H1 (cell line): ENCODE results near the gene UBASH3B. TPM values are rescaled to one million over a fixed set of nuclear protein-coding genes. Genes with fewer than 3 reads are reported as not detected.
A peak's percentile ranks its signal among the peaks of the same experiment; 100 is the strongest.
"Not testable (repeated sequence)": the region's sequence is repeated elsewhere in the genome, so short reads cannot be mapped to it uniquely, and the experiment has no call there.

Experiments
- CTCF ChIA-PET: fragments of 300-600 bp; sonication (Branson Sonifier 250); formaldehyde crosslinking; loops from one replicate; lab custom pipeline; 2021; ENCODE audit not compliant: partially characterized antibody; lab: Charles Lee
- POLR2A ChIA-PET: fragments of 300-600 bp; sonication (Branson Sonifier 250); formaldehyde crosslinking; loops from one replicate; lab custom pipeline; 2021; ENCODE audit warnings: inconsistent platforms; ENCODE audit not compliant: partially characterized antibody; lab: Charles Lee
- DNase-seq, 2 experiments: peaks; one replicate each; pipeline versions ENCODE4 v3.0.0 to v3.0.0-alpha.2; 2010 to 2022; ENCODE audit warnings: low spot score in 2 of 2, low read depth in 1 of 2, mixed read lengths in 1 of 2
- FAIRE-seq: peaks from 2 replicates; lab custom pipeline; 2011; peaks lifted over from hg19 to GRCh38; lab: Jason Lieb, UNC
- H2AFZ ChIP-seq: 2 replicates; pipeline ENCODE4 v1.8.1; 2012; ENCODE audit warnings: low read length, inconsistent platforms
- H2AK5ac ChIP-seq: 2 replicates; pipeline ENCODE4 v1.6.1; 2013; ENCODE audit warnings: low read depth, low read length
- H2BK120ac ChIP-seq: replicated peaks from 2 replicates; pipeline ENCODE3; 2013; ENCODE audit warnings: low read depth, low read length, inconsistent platforms
- H2BK12ac ChIP-seq: 2 replicates; pipeline ENCODE4 v1.6.1; 2013; ENCODE audit warnings: low read depth, low read length
- H2BK15ac ChIP-seq: 2 replicates; pipeline ENCODE4 v1.6.1; 2013; ENCODE audit warnings: low read length
- H2BK20ac ChIP-seq: 2 replicates; pipeline ENCODE4 v1.6.1; 2013; ENCODE audit warnings: low read length
- H2BK5ac ChIP-seq: 2 replicates; pipeline ENCODE4 v1.6.1; 2013; ENCODE audit warnings: low read depth, low read length
- H3K14ac ChIP-seq: 2 replicates; pipeline ENCODE4 v1.6.1; 2013; ENCODE audit warnings: inconsistent platforms; ENCODE audit not compliant: insufficient read length
- H3K18ac ChIP-seq: 2 replicates; pipeline ENCODE4 v1.6.1; 2013; ENCODE audit warnings: low read length; ENCODE audit errors: extremely low read depth
- H3K23ac ChIP-seq: 2 replicates; pipeline ENCODE4 v1.6.1; 2013; ENCODE audit warnings: inconsistent platforms; ENCODE audit not compliant: insufficient read length
- H3K23me2 ChIP-seq: 2 replicates; pipeline ENCODE4 v1.6.1; 2013; ENCODE audit warnings: low read depth, low read length
- H3K27ac ChIP-seq: 2 replicates; pipeline ENCODE4 v1.6.1; 2011; ENCODE audit warnings: low read depth, low read length, inconsistent platforms
- H3K27me3 ChIP-seq, 4 experiments: replicated peaks in 1 of 4; 1 replicate in 1 of 4; 2 replicates in 3 of 4; pipeline versions ENCODE4 v1.6.1 to v1.8.1; 2011 to 2013; ENCODE audit warnings: low read length in 3 of 4, mild to moderate bottlenecking in 3 of 4, inconsistent platforms in 2 of 4, mixed read lengths in 2 of 4, moderate library complexity in 1 of 4; ENCODE audit not compliant: control insufficient read depth in 3 of 4, insufficient read depth in 3 of 4; ENCODE audit errors: extremely low read depth in 1 of 4
- H3K36me3 ChIP-seq, 4 experiments: 2 replicates each; pipeline versions ENCODE4 v1.6.1 to v1.8.1; 2011 to 2013; ENCODE audit warnings: mild to moderate bottlenecking in 4 of 4, low read length in 3 of 4, moderate library complexity in 2 of 4, control low read depth in 1 of 4, inconsistent platforms in 1 of 4; ENCODE audit not compliant: insufficient read depth in 4 of 4, control insufficient read depth in 2 of 4
- H3K4ac ChIP-seq: replicated peaks from 2 replicates; pipeline ENCODE3; 2013; ENCODE audit warnings: low read length, low read depth, mixed read lengths, inconsistent platforms; ENCODE audit not compliant: insufficient read length
- H3K4me1 ChIP-seq, 4 experiments: replicated peaks in 1 of 4; 1 replicate in 1 of 4; 2 replicates in 3 of 4; pipeline versions ENCODE4 v1.6.1 to v1.8.1; 2011 to 2013; ENCODE audit warnings: low read length in 3 of 4, inconsistent platforms in 2 of 4, mixed read lengths in 1 of 4; ENCODE audit not compliant: insufficient read depth in 4 of 4, control insufficient read depth in 3 of 4
- H3K4me2 ChIP-seq, 2 experiments: 2 replicates each; pipeline versions ENCODE4 v1.6.1 to v1.8.1; 2011 to 2013; ENCODE audit warnings: low read depth in 2 of 2, low read length in 2 of 2, control low read depth in 1 of 2, inconsistent platforms in 1 of 2, mild to moderate bottlenecking in 1 of 2; ENCODE audit not compliant: insufficient read depth in 1 of 2
- H3K4me3 ChIP-seq, 4 experiments: fragments of 200-600, 300-600 bp in 1 of 4; sonication (generic), shearing (Covaris generic), sonication (Bioruptor Twin) in 1 of 4; 2 replicates each; pipeline versions ENCODE4 v1.5.1 to v1.8.1; 2011 to 2016; ENCODE audit warnings: low read length in 4 of 4, low read depth in 3 of 4, control low read depth in 2 of 4, inconsistent platforms in 2 of 4, mild to moderate bottlenecking in 2 of 4, mixed read lengths in 1 of 4, moderate library complexity in 1 of 4; ENCODE audit not compliant: insufficient read depth in 2 of 4; ENCODE audit errors: extremely low read depth in 1 of 4
- H3K56ac ChIP-seq: replicated peaks from 2 replicates; pipeline ENCODE3; 2013; ENCODE audit warnings: low read depth, mild to moderate bottlenecking, mixed read lengths, low read length, inconsistent platforms; ENCODE audit not compliant: insufficient read length
- H3K79me1 ChIP-seq: 2 replicates; pipeline ENCODE4 v1.6.1; 2013; ENCODE audit warnings: low read depth, low read length, control low read depth
- H3K79me2 ChIP-seq, 2 experiments: 2 replicates each; pipeline versions ENCODE4 v1.6.1 to v1.8.1; 2012 to 2013; ENCODE audit warnings: low read length in 2 of 2, mild to moderate bottlenecking in 2 of 2, inconsistent platforms in 1 of 2; ENCODE audit not compliant: insufficient read depth in 2 of 2, control insufficient read depth in 1 of 2
- H3K9ac ChIP-seq, 4 experiments: replicated peaks in 1 of 4; 1 replicate in 1 of 4; 2 replicates in 3 of 4; pipeline versions ENCODE4 v1.6.1 to v1.8.1; 2011 to 2013; ENCODE audit warnings: low read depth in 3 of 4, low read length in 3 of 4, control low read depth in 2 of 4, mild to moderate bottlenecking in 2 of 4, moderate library complexity in 2 of 4, inconsistent platforms in 1 of 4; ENCODE audit errors: extremely low read depth in 1 of 4
- H3K9me3 ChIP-seq, 2 experiments: 2 replicates each; pipeline versions ENCODE4 v1.6.1 to v1.8.1; 2012 to 2013; ENCODE audit warnings: mild to moderate bottlenecking in 2 of 2, moderate library complexity in 2 of 2, control low read depth in 1 of 2, inconsistent platforms in 1 of 2, low read depth in 1 of 2, low read length in 1 of 2, mixed read lengths in 1 of 2; ENCODE audit not compliant: insufficient read depth in 2 of 2
- H4K20me1 ChIP-seq, 2 experiments: replicated peaks in 1 of 2; 2 replicates each; pipeline versions ENCODE3 to v1.8.1; 2011 to 2013; ENCODE audit warnings: inconsistent platforms in 2 of 2, low read length in 2 of 2, mild to moderate bottlenecking in 1 of 2; ENCODE audit not compliant: insufficient read depth in 2 of 2, control insufficient read depth in 1 of 2
- H4K5ac ChIP-seq: 2 replicates; pipeline ENCODE4 v1.6.1; 2013; ENCODE audit warnings: low read length, low read depth, mixed read lengths, inconsistent platforms; ENCODE audit not compliant: insufficient read length
- H4K8ac ChIP-seq: 2 replicates; pipeline ENCODE4 v1.8.0; 2013; ENCODE audit warnings: mild to moderate bottlenecking, moderate library complexity, low read length, inconsistent platforms; ENCODE audit not compliant: insufficient read depth; ENCODE audit errors: extremely low read depth
- H4K91ac ChIP-seq: replicated peaks from 2 replicates; pipeline ENCODE3; 2013; ENCODE audit warnings: low read length, mixed read lengths, inconsistent platforms; ENCODE audit not compliant: insufficient read length
- EP300 ChIP-seq, 2 experiments: IDR thresholded peaks; 1 replicate in 1 of 2; 2 replicates in 1 of 2; pipeline ENCODE4 v1.6.1; 2011 to 2012; ENCODE audit warnings: low read depth in 2 of 2, low read length in 2 of 2, mild to moderate bottlenecking in 2 of 2, borderline replicate concordance in 1 of 2, inconsistent platforms in 1 of 2, moderate library complexity in 1 of 2
- KDM4A ChIP-seq: IDR thresholded peaks from one replicate; pipeline ENCODE4 v1.7.1; 2012; ENCODE audit warnings: low read depth, mild to moderate bottlenecking, moderate library complexity, low read length, inconsistent platforms; ENCODE audit not compliant: severe bottlenecking
- SAP30 ChIP-seq: fragments of 300-600 bp; sonication (generic); IDR thresholded peaks from 2 replicates; pipeline ENCODE4 v1.7.1; 2012; ENCODE audit warnings: low read length, moderate library complexity, mild to moderate bottlenecking, inconsistent platforms; ENCODE audit not compliant: insufficient read depth, insufficient replicate concordance
- WGBS, 2 experiments: shearing (Covaris generic) in 1 of 2; methylation state at CpG; one replicate each; pipeline versions ENCODE4 v1.1.6 to v1.1.7; 2013 to 2015; ENCODE audit warnings: low lambda C conversion rate in 2 of 2, mixed read lengths in 2 of 2, inconsistent platforms in 1 of 2, low coverage in 1 of 2, missing lambda C conversion rate in 1 of 2; ENCODE audit not compliant: insufficient replicate concordance in 2 of 2, insufficient coverage in 1 of 2, insufficient read length in 1 of 2; ENCODE audit errors: extremely low coverage in 1 of 2, missing lambda C conversion rate in 1 of 2; 5-methylcytosine and 5-hydroxymethylcytosine counted together
- polyA plus RNA-seq, 7 experiments: library from polyadenylated mRNA; depleted of rRNA in 3 of 7; stranded (reverse) in 5 of 7; unstranded in 2 of 7; fragments of >200 nt in 5 of 7; fragments of 200-250 nt in 2 of 7; gene quantifications; 1 replicate in 5 of 7; 2 replicates in 1 of 7; 4 replicates in 1 of 7; pipeline versions ENCODE4 v1.2.1 to v1.2.3, GENCODE V29; 2011 to 2013; ENCODE audit warnings: missing spikeins in 2 of 7, mixed read lengths in 2 of 7
- total RNA-seq: library from RNA; stranded (reverse); fragmentation: NEBNext Ultra II Directional; extraction: Animal tissue kit (Norgen Biotek cat#: 25700); gene quantifications from 2 replicates; pipeline ENCODE4 v1.2.1, GENCODE V29; 2021

The UBASH3B gene
- total and polyA plus RNA-seq, 2 of the 8 experiments (the other 6 are each of a cell fraction or from before 2014, with no cell fraction given) = 7.5 to 9.5 TPM

DNA sequence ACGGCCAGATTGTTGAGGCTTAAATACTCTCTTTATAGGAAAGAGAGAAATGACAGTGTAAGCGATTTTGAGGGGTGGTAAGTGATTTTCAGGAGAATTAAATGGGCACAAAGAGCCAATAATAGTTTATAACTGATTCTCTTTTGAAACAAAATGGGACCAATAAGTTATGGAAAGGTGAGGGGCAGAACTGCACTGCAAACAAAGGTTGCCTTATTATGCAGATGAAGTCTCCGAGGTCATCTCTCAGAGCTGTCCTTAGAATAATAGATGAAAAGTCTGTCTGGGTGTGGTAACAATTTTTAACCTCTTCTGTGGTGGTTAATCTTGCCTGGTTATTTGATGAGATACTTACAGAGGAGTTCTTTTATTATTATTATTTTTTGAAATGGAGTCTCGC is 168.0 kb downstream of the UBASH3B start (continued):
- TF ChIP-seq KDM4A = no peak
- no peak for TF ChIP-seq EP300 (IDR thresholded peaks at IDR 0.05; ENCODE audit: borderline replicate concordance in 1 of 2, low read depth in 2 of 2, low read length in 2 of 2)
- no peak for TF ChIP-seq SAP30

- H4K5ac ChIP-seq, H3K23me2 ChIP-seq, POLR2A ChIA-PET, H3K9ac ChIP-seq, H2BK120ac ChIP-seq, H3K36me3 ChIP-seq, H2AK5ac ChIP-seq, H3K14ac ChIP-seq, H2BK12ac ChIP-seq, DNase-seq, H3K4me3 ChIP-seq, H3K18ac ChIP-seq, H3K27me3 ChIP-seq, H3K23ac ChIP-seq, H3K27ac ChIP-seq, H4K20me1 ChIP-seq, H3K79me2 ChIP-seq, H4K8ac ChIP-seq, H3K4me1 ChIP-seq, H3K4me2 ChIP-seq, H2BK5ac ChIP-seq, H4K91ac ChIP-seq, H3K9me3 ChIP-seq, H3K4ac ChIP-seq, H3K56ac ChIP-seq, H3K79me1 ChIP-seq, FAIRE-seq, H2AFZ ChIP-seq, H2BK20ac ChIP-seq: not testable (repeated sequence)
- CTCF ChIA-PET = interaction anchor here (0.8 kb wide), 1 partner anchor 15 kb away, joined by 3 read pairs; no protein-coding TSS in a partner anchor
- WGBS, 2 experiments = 92% methylated on average over 6 of the region's 6 CpGs; no CpG with 5 or more reads in 1 of the 2 experiments
- H2BK15ac ChIP-seq = 0 out of 2 replicates have a peak overlapping the region, but pooled peaks have one; percentile 5
Observed at GRCh38 chr11:122829371-122829770, 173.8 kb downstream of the UBASH3B start.
